ENCODE data around the gene TMEM92.
A peak's percentile ranks its signal among the peaks of the same experiment; 100 is the strongest.
"Not testable (repeated sequence)": the region's sequence is repeated elsewhere in the genome, so short reads cannot be mapped to it uniquely, and the experiment has no call there.

The TMEM92 gene

DNA sequence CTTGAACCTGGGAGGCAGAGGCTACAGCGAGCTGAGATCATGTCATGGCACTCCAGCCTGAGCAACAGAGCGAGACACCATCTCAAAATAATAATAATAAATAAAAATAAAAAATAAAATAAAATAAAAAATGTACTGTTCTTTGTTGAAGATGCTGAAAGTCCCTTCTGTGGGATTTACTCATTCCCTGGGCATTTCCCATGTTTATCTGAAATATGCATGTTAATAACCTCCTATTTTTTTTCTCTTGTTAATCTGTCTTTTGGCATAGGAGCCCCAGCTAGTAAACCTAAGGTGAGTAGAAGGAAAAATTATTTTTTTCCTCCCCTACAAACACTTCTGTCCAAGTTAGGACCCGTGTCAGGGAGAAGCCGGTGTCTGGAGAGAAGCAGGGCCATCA is 34.4 kb downstream of the TMEM92 start:
- peak; percentile 44 for DNase-seq (ENCODE audit: low read depth)
- TF ChIP-seq, protein P1, sequence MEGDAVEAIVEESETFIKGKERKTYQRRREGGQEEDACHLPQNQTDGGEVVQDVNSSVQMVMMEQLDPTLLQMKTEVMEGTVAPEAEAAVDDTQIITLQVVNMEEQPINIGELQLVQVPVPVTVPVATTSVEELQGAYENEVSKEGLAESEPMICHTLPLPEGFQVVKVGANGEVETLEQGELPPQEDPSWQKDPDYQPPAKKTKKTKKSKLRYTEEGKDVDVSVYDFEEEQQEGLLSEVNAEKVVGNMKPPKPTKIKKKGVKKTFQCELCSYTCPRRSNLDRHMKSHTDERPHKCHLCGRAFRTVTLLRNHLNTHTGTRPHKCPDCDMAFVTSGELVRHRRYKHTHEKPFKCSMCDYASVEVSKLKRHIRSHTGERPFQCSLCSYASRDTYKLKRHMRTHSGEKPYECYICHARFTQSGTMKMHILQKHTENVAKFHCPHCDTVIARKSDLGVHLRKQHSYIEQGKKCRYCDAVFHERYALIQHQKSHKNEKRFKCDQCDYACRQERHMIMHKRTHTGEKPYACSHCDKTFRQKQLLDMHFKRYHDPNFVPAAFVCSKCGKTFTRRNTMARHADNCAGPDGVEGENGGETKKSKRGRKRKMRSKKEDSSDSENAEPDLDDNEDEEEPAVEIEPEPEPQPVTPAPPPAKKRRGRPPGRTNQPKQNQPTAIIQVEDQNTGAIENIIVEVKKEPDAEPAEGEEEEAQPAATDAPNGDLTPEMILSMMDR (IDR thresholded peaks at IDR 0.05; ENCODE audit: low read length, missing control alignments), result no peak
- no peak overlapping the region for H3K4me3 ChIP-seq (replicated peaks; ENCODE audit: low read depth, low read length)

DNA sequence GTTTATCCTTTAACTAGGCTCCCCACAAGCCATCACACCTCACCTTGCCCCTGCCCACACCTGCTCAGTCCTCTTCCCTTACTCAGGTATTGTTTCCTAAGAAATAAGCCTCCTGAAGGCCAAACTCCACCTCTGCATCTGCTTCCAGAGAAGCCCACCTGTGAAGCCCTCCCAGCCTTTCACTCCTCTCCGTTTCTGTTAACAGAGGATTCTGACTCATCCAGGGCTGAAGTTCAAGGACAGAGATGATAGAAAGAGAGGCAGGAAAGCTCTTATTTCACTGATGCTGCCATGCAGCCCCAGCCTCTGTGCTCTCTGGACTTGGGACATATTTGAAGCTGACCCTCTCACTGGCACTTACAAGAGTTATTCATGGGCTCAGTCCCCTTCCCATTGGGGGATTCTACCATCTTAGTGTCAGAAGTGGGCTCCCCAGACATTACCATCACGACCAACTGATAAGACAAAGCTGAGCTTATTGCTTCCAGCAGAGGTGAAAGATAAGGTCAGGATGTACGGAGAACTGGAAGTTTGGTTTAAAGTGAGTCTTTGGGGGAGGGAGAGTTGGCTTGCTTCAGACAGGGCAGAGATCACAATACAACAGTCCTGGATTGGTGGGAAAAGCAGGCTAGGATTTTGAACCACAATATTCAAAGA is 36.3 kb downstream of the TMEM92 start:
- H3K4me3 ChIP-seq (replicated peaks; ENCODE audit: low read depth, low read length), result no peak overlapping the region
- TF ChIP-seq, protein P1 (IDR thresholded peaks at IDR 0.05; ENCODE audit: low read length, missing control alignments), result no peak
- no peak for DNase-seq (ENCODE audit: low read depth)

DNA sequence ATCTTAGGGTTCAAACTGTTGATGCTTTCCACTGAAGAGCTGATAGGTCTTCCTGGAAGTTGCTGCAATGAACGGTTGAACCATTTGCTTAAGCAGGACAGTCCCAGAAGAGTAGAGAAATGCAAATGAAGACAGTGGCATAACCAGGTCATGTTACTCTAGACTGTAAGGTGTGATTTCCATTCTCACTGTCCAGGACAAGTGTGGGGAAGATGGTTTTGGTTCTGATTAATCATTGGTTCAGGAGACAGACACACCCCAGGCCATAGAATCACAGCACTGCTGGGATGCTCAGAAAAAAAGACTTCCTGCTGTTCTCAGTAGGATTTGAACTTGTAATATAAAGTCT is 36.8 kb downstream of the TMEM92 start:
- no peak overlapping the region for H3K4me3 ChIP-seq (replicated peaks; ENCODE audit: low read depth, low read length)
- TF ChIP-seq, protein P1 (IDR thresholded peaks at IDR 0.05; ENCODE audit: low read length, missing control alignments), result no peak
- DNase-seq (ENCODE audit: low read depth), result no peak

DNA sequence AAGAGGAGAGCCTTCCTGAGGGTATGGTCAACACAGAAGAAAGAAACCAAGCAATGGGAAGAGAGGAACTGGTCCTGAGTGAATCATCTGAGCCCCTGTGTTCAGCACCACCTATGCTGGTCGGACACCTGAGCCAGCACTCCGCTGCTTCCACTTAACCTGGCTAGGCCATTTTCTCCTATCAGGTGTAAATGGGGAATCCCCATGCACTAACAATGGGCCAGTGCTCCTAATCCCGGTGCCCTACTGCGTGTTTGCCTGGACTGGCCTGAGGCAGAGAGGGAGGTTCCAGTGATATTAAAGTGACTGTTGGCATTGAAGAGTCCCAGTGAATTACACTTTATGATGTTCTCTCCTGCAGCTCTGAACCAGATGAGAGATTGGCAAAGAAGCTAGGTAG is 37.2 kb downstream of the TMEM92 start:
- TF ChIP-seq, protein P1 (IDR thresholded peaks at IDR 0.05; ENCODE audit: low read length, missing control alignments), result no peak
- no peak for DNase-seq (ENCODE audit: low read depth)
- H3K4me3 ChIP-seq (replicated peaks; ENCODE audit: low read depth, low read length), result no peak overlapping the region

DNA sequence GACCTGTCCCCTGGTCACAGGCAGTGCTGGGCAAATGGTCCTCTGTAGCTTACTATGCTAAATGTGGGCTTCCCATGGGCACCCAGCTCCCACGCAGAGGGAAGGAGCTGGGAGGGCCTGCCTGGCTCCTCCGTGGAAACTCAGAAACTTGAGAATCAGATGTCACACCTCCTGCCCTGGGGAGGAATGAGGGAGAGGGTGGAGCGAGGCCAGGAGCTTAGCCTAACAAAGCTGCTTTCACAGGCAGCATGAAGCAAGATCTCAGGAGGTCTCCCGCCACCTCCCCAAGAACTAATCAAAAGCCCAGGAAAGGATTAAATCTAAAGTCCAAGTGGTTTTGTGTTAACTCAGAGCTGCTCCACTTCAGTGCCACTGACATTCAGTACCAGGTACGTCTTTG is 38.0 kb downstream of the TMEM92 start:
- TF ChIP-seq, protein P1 (IDR thresholded peaks at IDR 0.05; ENCODE audit: low read length, missing control alignments), result no peak
- DNase-seq (ENCODE audit: low read depth), result no peak
- no peak overlapping the region for H3K4me3 ChIP-seq (replicated peaks; ENCODE audit: low read depth, low read length)

DNA sequence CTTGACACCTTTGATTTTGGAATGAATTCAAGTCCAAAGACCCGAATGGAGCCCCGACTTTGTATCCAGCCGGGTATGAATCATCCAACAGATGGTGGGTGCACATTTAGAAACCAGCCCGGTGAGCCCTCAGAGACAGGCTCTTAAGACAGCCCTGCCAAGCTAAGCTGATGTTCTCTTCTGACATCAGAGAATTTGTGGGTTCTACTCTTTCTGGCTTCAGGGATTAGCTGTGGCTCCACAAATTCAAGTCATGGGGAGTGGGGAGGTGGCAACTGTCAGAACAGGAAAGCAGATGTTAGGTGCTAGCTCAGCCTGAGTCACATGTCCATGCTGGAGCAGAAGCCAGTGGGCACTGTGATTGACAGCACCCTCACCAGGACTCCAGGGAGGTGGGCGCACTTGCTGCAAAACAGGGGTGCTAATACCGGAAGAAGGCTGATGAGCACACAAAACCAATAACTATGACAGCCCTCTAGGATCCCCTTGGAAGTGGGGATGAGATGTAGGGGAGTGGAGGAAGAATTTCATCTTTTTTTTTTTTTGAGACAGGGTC is 40.3 kb downstream of the TMEM92 start:
- no peak overlapping the region for H3K4me3 ChIP-seq (replicated peaks; ENCODE audit: low read depth, low read length)
- TF ChIP-seq, protein P1 (IDR thresholded peaks at IDR 0.05; ENCODE audit: low read length, missing control alignments), result no peak
- no peak for DNase-seq (ENCODE audit: low read depth)

DNA sequence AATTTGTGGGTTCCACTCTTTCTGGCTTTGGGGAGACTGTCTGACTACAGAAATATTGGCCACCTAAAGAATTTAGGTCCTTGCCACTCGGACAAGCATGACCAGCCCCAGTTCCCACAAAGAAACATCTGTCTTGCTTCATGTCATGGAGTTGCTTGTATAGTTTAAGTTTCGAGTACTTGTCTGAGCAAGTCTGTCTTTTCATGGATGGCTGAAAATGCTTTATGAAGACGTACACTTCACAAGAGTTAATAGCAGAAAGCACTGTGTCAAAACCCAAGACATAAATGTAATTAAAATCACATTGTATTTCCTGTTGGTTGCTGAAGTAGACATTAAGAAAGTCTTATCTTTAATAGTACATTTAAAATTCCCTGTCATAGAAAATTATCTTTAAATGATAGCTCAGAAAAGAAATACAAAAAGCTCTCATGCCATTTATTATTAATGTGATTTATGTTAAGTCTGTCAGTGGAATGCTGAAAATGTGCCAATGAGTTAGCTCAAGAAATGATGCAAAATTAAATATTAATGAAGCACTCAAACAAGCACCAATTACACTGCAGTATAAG is 41.8 kb downstream of the TMEM92 start:
- TF ChIP-seq, protein P1 (IDR thresholded peaks at IDR 0.05; ENCODE audit: low read length, missing control alignments), result no peak
- no peak for DNase-seq (ENCODE audit: low read depth)
- H3K4me3 ChIP-seq (replicated peaks; ENCODE audit: low read depth, low read length), result no peak overlapping the region

DNA sequence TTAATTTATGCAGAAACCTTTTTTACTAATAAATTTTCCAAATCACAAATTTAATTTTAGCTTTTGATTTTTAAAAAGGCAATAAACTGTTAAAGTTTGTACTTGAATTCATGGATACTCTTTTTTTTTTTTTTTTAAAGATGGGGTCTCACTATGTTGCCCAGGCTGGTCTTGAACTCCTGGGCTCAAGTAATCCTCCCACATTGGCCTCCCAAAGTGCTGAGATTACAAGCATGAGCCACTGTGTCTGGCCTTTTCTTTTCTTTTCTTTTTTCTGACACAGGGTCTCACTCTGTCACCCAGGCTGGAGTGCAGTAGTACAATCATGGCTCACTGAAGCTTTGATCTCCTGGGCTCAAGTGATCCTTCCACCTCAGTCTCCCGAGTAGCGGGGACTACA is 42.4 kb downstream of the TMEM92 start:
- not testable (repeated sequence) for DNase-seq (ENCODE audit: low read depth); H3K4me3 ChIP-seq (replicated peaks; ENCODE audit: low read depth, low read length)

Data from fibroblast of pulmonary artery (primary cell).